GM19035 (cell line): ENCODE results near the gene HOXA9.

ENCODE experiments used
- ATAC-seq: cut with Tn5 transposase; IDR thresholded peaks from one replicate; pipeline ENCODE4 v1.9.1; 2021; ENCODE audit not compliant: unreplicated experiment

HOXA9 gene

GRCh38 chr7:27143950-27144780 lies 21.2 kb downstream of the HOXA9 start:
- ATAC-seq, result no peak

- ATAC-seq, result peak; percentile 73
These were observed 22.1 kb downstream of the HOXA9 start, which contains the start of gene HOXA5 for GRCh38 chr7:27143023-27143949. Gene HOXA5, minus strand, starts transcription at chr7:27143681. Its CDS starts 74 bp downstream, at chr7:27143607.

DNA sequence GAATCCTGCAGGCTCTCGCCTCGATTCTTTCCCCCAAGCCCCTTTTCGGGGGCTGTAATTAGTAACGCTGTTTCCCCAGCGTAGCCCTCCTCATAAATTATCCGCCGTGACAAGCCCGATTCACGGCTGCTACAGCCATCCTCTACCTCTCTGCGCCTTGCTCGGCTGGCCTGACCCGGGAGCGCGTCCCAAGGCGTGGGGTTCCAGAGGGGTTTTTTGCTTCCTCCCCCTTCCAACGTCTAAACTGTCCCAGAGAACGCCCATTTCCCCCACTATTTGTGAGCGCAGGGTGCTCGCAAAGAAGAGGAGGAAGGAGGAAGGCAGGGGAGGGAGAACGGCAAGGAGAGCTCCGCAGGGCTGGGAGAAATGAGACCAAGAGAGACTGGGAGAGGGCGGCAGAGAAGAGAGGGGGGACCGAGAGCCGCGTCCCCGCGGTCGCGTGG lies 22.7 kb downstream of the HOXA9 start:
- ATAC-seq, result no peak

GRCh38 chr7:27141923-27142579 lies 23.3 kb downstream of the HOXA9 start:
- no peak for ATAC-seq

DNA sequence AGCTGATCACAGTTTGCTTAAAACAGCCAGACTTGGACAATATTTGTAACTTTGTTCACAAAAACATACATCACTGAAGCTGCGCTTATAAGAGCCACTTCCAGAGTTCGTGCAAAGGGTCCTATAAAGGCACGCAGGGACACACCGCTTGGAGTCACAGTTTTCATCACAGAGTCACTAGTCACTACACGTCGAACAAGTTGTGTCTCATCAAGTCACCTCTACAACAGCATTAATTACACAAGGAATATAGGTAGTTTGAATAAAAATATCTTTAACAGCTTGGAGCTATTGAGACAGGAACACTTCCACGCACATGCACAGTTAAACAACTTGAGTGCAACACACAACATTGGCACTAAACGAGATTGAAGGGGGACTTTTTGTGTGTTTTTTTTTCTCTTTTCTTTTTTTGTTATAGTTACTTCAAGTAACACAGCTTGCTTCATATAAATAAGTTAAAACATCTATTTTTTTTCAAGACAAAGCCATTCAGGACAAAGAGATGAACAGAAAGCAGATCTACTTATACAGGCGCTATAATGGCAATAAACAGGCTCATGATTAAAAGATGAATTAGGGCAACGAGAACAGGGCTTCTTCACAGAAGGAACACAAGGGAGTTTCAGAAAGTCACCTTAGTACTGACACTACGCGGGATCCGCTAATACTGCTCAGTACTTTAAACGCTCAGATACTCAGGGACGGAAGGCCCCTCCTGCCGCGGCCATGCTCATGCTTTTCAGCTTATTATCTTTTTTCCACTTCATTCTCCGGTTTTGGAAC lies 24.0 kb downstream of the HOXA9 start:
- ATAC-seq, result no peak

DNA sequence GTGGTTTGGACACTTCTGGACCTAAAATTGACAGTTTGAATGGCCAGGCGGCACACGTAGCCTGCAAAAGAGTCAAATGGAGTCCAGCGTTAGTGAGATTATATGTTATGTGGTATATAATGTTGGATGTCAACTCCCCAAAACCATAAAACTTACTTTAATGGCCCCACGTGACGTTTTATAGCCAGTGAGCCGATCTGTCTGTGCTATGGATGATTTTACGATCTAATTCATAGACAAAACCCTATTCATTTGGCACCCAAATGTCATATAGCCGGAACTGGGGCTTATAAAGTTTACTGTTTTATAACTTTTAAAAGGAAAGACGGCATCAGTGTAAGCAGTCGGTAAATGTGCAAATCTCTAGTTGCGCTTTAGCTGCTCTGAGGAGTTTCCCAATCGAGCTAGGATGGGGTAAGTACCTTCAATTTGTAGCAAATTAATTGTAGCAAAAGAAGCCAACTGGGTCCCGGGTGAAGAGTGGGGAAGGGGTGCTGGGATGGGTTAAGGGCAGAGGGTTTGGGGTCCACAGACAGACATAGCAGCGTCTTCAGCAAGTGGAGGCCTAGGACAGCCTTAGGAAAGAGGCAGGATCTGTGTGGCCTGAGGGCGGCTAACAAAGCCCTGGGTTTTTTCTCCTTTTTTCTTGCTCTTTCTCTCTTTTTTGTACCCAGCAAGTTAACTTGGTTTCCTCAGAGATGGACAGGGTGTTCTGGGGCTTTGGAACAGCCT lies 25.0 kb downstream of the HOXA9 start:
- ATAC-seq, result no peak

- no peak for ATAC-seq
These were observed 25.8 kb downstream of the HOXA9 start for GRCh38 chr7:27139334-27140125.

- no peak for ATAC-seq
These were observed 26.4 kb downstream of the HOXA9 start for GRCh38 chr7:27138985-27139333.

GRCh38 chr7:27138472-27138871 lies 26.9 kb downstream of the HOXA9 start:
- ATAC-seq, result no peak

GRCh38 chr7:27137640-27138315 lies 27.6 kb downstream of the HOXA9 start:
- no peak for ATAC-seq

GRCh38 chr7:27134392-27134791 lies 30.9 kb downstream of the HOXA9 start:
- no peak for ATAC-seq

DNA sequence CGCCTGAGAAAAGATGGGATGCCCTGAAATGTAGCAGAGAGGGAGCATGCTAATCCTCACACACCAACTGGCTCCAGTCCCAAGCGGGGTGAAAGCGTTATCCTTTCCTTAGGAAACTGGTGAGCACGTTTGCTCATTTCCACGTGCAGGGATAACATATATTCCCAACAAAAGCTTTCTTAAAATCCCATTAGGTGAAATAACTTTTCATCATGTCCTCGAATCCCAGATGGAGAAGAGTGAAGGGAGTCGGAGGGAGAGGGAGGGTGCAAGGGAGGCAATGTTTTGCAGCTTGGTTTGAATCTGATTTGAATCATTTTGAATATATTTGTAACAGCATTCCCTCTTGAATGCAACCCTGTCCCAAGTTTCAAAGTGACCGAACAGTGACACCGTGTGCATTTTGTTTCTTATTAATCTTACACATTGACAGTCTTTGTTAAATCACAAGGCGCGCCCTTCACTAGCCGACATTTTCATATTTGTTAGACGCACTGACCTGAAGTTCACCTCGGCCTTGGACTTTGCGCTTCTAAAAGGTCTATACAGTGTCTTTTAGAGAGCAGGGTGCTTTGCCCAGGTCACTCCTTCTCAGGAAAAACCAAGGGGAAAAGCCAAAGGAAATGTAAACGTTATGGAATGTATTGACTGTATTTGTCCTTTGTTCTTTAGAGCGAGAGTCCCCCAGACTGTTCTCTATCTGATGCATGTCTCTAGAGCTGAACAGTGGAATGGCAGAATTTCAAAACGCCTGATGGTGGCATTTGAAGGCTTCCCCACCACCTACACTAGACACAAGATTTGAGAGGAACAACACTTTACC lies 31.7 kb downstream of the HOXA9 start:
- no peak for ATAC-seq

DNA sequence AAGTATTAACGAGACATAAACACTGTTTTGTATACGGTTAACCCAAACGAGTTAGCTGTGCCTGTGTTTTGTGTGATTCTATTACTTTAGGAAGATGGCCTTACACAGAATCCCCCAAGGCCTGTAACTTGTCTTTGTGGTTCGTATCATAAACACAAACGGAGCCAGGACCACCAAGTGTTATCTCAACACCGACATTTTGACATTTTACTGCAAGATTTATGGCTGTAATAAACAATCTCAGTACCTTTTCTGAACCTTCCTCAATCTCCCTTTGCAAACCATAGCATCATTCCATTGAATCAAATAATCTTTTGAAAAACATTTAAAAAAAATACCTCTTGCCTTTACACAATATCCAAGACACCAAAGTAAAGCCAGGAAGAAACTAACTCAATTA lies 32.4 kb downstream of the HOXA9 start:
- ATAC-seq, result no peak

GRCh38 chr7:27132214-27132613 lies 33.1 kb downstream of the HOXA9 start:
- ATAC-seq, result no peak

- ATAC-seq, result no peak
These were observed 33.9 kb downstream of the HOXA9 start for GRCh38 chr7:27131390-27131819.

DNA sequence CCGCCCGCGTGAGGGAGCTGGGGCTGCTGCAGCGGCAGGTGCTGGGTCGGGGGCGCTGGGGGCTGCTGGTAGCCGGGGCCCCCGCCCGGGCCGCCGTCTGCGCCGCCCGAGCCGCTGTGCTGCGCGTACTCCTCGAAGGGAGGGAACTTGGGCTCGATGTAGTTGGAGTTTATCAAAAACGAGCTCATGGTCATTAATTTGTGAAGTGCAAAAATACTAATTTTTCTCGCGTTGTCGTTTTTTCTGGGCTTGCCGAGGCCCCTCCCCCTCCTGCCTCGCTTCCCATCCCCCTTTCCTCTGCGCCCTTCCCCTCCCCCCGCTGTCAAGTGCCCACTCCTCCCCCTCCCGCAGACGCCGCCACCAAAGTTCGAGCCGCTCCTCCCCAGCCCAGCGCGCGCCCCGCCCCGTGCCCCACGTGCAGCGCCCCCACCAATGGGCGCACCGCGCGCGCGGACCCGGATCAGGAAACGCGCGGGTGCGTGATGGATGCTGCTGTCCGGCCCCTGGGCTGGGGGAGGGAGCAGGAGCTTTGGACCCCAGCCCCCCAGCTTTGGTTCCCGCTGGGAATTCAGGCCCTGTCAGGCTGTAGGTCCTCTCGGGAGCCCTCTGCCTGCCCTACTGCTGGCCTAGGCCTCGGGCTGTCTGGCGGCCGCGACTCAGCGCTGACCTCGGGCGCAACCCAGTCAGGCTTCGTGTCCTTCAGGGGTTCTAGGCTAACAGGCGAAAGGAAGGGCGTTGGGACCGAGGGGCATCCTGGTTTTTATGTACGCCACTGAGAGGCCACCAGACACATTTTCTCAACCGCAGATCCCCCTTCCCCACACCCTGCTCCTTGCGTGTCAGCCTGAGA lies 34.6 kb downstream of the HOXA9 start, which contains the start of gene HOXA4:
Gene HOXA4 (minus strand): TSS at position 218 of the 850 bp plus-strand sequence. CDS start 24 bp downstream, at position 194.
- ATAC-seq, result no peak
